ENCODE measurements around the gene DNAI2.

DNA sequence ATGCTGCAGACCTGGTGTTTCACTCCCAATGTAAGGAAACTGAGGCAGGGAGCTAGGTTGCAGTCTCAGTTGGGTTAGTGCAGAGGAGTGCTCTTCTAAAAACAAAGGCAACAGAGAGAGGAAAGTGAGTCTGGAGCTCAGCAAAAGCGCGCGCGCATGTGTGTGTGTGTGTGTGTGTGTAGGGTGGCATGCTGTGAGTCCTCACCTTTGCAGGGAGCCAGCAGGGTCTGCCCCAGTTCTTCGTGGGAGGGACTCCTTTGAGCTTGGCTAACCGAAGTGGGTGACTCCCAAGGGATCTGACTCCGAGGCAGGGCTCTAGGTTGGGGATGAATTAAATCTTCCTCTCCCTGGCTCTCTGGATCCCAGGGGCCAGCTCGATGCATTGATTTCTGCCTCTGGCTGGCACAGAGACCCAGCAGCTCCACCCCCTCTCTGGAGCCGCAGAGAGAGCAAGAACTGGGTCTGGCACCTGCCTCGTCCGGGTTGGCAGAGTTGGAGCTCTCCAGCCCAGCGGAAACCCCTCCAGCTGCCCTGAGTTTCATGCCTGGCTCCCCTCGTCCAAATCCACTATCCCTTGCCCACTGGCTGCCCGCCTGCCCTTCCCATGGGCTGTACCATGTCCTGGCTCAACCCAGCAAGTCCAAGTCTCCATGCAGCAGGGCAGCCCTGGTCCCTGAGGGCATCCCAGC is 88.9 kb downstream of the DNAI2 start:
- TF ChIP-seq POLR2AphosphoS5 (IDR thresholded peaks at IDR 0.05) (no peak), POLR2A (IDR thresholded peaks at IDR 0.05) (no peak)
- TF ChIP-seq, protein P1, sequence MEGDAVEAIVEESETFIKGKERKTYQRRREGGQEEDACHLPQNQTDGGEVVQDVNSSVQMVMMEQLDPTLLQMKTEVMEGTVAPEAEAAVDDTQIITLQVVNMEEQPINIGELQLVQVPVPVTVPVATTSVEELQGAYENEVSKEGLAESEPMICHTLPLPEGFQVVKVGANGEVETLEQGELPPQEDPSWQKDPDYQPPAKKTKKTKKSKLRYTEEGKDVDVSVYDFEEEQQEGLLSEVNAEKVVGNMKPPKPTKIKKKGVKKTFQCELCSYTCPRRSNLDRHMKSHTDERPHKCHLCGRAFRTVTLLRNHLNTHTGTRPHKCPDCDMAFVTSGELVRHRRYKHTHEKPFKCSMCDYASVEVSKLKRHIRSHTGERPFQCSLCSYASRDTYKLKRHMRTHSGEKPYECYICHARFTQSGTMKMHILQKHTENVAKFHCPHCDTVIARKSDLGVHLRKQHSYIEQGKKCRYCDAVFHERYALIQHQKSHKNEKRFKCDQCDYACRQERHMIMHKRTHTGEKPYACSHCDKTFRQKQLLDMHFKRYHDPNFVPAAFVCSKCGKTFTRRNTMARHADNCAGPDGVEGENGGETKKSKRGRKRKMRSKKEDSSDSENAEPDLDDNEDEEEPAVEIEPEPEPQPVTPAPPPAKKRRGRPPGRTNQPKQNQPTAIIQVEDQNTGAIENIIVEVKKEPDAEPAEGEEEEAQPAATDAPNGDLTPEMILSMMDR (IDR thresholded peaks at IDR 0.05) = no peak

Data from sigmoid colon (tissue), 4 donors.